CD4-positive, alpha-beta T cell treated with Interleukin-17A for 4 hours (primary cell): ENCODE results near the gene RECQL5.
"Not testable (repeated sequence)": the region's sequence is repeated elsewhere in the genome, so short reads cannot be mapped to it uniquely, and the experiment has no call there.

Experiments
- DNase-seq: peaks from one replicate; pipeline ENCODE4 v3.0.0-alpha.2; 2020; ENCODE audit warnings: mixed read lengths

RECQL5 gene

GRCh38 chr17:75612906-75613626, 53.9 kb downstream of the RECQL5 start:
- DNase-seq = no peak

- no peak for DNase-seq
These were observed 55.0 kb downstream of the RECQL5 start for GRCh38 chr17:75611851-75612429.

GRCh38 chr17:75610103-75610984, 56.6 kb downstream of the RECQL5 start:
- DNase-seq = no peak

GRCh38 chr17:75607086-75607485, 59.9 kb downstream of the RECQL5 start:
- DNase-seq = no peak

GRCh38 chr17:75605790-75606189, 61.2 kb downstream of the RECQL5 start:
- DNase-seq = no peak

GRCh38 chr17:75604034-75604695, 62.8 kb downstream of the RECQL5 start:
- no peak for DNase-seq

GRCh38 chr17:75603123-75603522, 63.8 kb downstream of the RECQL5 start:
- DNase-seq = no peak

GRCh38 chr17:75602644-75603043, 64.3 kb downstream of the RECQL5 start:
- DNase-seq = no peak

GRCh38 chr17:75601057-75601987, 65.6 kb downstream of the RECQL5 start:
- DNase-seq = peak; percentile 68

- DNase-seq = no peak
These were observed 70.5 kb downstream of the RECQL5 start for GRCh38 chr17:75596320-75597087.

- DNase-seq = no peak
These were observed 71.0 kb downstream of the RECQL5 start for GRCh38 chr17:75595920-75596313.

GRCh38 chr17:75595284-75595919, 71.6 kb downstream of the RECQL5 start:
- no peak for DNase-seq

- no peak for DNase-seq
These were observed 72.3 kb downstream of the RECQL5 start for GRCh38 chr17:75594499-75595283.

- not testable (repeated sequence) for DNase-seq
These were observed 73.5 kb downstream of the RECQL5 start for GRCh38 chr17:75593430-75593829.

- DNase-seq = no peak
These were observed 74.5 kb downstream of the RECQL5 start for GRCh38 chr17:75592348-75593020.

GRCh38 chr17:75591722-75592302, 75.1 kb downstream of the RECQL5 start:
- DNase-seq = no peak

GRCh38 chr17:75590849-75591721, 75.9 kb downstream of the RECQL5 start:
- no peak for DNase-seq

GRCh38 chr17:75590314-75590761, 76.6 kb downstream of the RECQL5 start:
- no peak for DNase-seq
